NCI-H1694 treated with DMSO at 0.1 percent for 48 hours (cell line): ENCODE data around the gene SLC48A1.
A peak's percentile ranks its signal among the peaks of the same experiment; 100 is the strongest.

ENCODE experiments used
- DNase-seq: peaks from one replicate; lab custom pipeline; 2025; lab: John Stamatoyannopoulos, UW

SLC48A1 gene

GRCh38 chr12:47778881-47779280, 5.8 kb downstream of the SLC48A1 start:
- DNase-seq = no peak

GRCh38 chr12:47779301-47779942, 6.4 kb downstream of the SLC48A1 start:
- DNase-seq = peak; percentile 65

DNA sequence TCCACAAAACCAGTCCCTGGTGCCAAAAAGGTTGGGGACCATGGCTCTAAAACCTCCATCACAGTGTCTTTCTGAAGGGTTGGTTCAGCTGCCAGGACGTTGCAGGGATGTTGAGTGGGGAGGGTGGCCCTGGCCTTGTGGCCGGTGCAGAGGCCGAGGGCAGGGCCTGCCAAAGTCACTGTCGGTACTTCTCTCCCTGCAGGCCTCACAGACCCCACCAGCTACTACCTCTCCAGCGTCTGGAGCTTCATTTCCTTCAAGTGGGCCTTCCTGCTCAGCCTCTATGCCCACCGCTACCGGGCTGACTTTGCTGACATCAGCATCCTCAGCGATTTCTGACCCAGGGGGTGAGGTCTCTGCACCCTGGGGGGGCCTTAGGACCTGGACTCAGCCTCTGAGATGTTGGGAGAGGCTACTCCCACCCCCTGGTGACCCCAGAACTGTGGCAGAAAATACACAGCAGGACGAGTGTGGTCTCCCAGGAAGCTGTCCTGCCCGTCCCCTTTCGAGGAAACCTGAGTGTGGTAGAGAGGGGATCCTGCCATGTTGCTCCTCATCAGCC, 7.0 kb downstream of the SLC48A1 start:
- DNase-seq = no peak

GRCh38 chr12:47781479-47782371, 8.7 kb downstream of the SLC48A1 start:
- DNase-seq = peak; percentile 41

- DNase-seq = no peak
Measured at GRCh38 chr12:47782372-47782770, 9.3 kb downstream of the SLC48A1 start.

- peak; percentile 13 for DNase-seq
Measured at GRCh38 chr12:47783024-47783755, 10.2 kb downstream of the SLC48A1 start.

- DNase-seq = no peak
Measured at GRCh38 chr12:47783821-47784819, 11.1 kb downstream of the SLC48A1 start.

GRCh38 chr12:47785036-47785886, 12.2 kb downstream of the SLC48A1 start:
- DNase-seq = no peak

DNA sequence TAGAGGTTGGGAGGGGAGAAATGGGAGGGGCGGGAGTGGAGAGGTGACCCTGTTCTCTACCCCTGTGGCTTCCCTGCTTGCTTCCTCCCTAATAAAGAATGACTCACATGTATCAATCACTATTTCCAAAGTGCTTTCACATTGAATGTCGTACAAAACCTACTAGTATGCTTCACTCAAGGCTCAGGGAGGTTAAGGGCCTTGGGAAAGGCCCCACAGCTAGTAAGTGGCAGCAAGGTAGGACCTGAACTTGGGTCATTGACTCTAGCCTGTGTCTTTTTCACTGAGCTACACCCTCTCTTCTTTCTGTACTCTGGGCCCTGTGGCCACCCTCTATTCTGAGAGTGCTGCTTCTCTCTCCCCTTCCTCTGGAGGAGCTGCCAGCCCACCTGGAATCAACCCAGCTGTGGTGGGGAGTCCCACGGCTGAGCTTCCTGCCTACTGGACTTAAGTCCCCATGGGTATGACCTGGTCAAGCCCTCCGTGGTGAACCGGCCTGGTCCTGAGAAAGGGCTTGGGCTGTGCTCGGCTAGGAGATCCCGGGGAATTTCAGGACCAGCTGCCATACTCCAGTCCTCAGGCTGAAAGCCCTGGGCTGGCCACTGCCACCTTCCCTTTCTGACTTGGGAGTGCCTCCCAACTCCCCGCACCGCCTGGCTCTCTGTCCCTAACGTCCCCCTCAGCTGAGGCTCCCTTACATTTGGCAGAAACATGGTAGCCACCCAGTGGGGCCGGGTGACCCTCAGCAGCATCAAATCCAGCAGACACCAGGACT, 13.0 kb downstream of the SLC48A1 start:
- no peak for DNase-seq

DNA sequence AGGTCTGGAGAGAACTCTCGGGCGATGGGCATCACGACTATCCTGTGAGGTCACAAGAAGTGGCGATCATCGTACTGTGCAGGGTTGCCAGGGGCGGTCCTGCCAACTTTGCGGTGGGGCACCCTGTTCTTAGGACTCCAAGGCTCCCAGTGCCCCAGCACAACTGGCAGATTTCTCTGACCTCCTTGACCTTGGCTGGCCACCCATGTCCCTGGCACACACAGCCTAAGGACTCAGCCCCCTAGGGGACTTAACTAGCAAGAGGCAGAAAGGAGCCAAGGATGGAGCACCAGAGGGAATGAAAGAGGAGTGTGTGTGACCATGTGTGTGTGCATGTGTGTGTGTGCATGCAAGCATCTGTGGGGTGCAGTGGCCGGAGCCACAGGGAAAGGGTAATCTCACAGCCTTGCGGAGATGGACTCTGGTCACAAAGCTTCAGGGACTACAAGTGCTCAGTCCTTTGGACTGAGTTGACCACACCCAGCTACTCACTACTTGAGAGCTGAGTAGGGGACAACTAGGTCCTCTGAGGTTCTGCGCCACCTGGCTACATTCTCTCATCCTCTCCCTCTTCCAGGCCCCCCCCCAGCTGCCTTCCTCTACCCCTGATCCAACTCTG, 13.7 kb downstream of the SLC48A1 start:
- DNase-seq = no peak

DNA sequence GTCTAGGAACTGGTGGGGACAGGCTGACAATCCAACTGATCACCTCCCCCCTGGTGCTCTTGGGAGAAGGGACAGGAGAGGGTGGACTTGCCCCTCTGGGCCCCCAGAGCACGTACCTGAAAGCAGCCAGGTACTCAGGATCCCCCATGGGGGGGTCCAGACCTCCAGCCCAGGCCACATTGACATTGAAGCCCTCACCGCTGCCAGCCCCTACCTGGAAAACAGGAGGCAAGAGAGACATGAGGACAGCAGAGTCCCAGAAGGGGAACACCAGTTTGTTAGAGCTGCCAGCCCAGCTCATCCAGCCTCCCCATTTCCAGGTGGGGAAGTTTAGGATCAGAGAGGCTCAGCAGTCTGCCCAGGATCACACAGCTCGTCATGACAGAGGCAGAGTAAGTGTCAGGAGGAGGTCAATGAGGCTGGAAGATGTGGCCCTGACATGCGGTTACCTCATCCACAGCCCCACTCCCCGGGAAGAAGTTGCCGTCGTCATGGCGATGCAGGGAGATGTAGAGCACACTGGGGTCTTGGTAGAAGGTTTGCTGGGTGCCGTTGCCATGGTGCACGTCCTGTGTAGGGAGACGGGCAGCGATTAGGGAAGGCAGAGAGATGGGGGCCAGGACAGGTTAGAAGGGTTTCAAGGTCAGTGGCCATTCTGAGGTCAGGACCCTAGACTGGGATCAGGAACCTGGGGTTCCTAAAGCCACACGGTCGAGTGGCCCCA, 14.7 kb downstream of the SLC48A1 start:
- DNase-seq = no peak

DNA sequence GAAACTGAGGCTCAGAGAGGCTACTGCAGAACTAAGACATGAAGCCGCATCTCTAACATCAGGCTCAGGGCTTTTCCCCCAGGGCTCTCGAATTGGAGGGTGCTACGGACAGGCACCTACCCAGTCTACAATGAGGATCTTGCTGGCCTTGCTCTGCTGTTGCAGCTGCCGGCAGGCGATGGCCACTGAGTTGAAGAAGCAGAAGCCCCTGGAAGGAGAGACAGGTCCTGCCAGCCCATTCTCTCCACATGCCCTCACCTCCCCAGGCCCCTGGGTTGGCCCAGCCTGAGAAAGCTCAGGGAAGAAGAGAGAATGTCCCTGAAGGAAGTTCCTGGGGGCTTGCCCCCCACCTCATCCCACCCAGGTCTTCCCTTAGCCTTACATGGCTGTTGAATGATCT, 16.1 kb downstream of the SLC48A1 start:
- no peak for DNase-seq

- no peak for DNase-seq
Measured at GRCh38 chr12:47789712-47790489, 16.9 kb downstream of the SLC48A1 start.

DNA sequence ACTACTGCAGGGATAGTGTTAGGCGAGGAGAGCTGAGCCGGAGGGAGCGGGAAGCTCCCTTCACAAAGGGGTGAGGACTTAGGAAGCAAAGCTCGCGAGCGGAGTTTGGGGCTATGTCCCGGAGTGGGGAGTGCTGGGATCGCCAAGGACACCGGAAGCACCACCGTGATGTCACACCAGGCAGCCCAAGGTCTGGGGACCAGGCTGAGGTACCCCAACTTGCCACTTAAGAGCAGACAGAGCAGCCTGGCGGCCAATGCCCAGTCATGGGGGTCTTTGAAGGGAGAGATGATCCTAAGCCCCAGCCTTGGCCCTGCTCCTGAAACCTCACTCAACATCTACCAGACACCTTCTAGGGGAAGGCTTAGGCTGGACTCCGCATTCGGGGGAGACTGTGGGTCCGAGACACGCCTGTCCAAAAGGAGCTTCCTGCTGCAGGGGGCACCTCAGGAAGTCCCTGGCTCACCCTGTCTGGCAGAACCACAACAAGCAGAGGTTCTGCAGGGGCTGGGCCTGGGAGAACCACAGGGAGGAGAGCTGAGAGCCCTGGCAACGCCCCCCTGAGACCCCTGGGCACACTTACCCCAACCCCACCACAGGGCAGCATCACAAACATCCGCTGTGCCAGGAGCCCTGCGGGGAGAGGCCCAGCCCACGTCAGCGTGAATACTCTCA, 17.8 kb downstream of the SLC48A1 start:
- DNase-seq = no peak

DNA sequence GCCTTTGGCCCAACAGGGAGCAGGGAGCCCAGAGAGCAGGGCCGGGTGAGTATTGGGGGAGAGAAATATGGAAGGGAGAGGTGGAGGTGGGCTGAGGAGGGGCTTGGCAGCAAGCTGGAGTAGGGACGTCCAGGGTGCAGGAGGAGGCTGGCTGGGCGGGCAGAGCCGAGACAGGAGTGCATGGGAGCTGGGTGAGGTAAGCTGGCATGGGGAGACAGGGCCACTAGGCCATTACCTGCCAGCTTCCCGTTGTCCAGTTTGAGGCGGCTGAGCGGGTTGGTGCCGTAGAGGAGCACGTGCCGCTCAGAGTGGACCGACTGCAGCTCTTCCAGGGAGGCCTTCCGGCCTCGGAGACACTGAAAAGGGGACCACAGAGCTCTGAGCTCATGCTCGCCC, 18.3 kb downstream of the SLC48A1 start:
- no peak for DNase-seq

DNA sequence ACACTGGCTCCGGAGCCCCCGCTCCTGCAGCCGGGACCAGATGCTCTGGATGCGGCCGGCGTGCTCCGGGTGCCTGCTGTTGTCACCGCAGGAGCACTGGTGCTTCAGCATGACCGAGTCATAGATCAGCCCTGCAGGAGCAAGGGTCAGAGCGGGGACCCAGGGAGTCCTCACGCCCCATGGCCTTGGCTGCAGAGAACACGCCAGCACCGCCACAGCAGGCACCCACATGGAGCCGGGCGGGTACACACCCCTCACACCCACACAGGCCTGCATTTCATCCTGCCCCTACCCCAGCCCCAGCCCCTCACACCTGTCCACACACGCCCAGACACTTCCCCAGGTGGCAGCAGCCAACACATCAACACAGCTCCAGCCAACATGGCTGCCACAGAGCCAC, 18.8 kb downstream of the SLC48A1 start:
- no peak for DNase-seq
